ENCODE measurements around the gene LGR4. TPM values are rescaled to one million over a fixed set of nuclear protein-coding genes. Genes with fewer than 3 reads are reported as not detected.

Gene LGR4
- total RNA-seq, 1 donor, result 56.1 TPM

DNA sequence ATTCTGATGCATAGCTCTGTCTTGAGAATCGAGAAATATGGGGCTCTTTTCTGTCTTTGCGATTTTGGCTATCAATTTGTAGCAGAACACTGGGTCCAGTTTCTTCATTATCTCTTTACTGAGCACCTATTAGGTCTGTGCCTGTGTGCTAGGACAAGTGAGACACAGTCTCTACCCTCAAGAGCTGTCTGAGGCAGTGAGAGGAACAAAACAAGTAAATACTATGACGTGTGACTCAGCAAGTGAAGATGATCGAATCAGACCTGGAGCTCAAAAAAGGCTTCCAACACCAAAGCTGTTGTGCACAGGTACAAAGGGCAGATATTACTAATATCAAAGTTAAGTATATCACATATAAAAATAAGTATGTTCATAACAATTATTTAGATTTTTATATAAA, 52.4 kb downstream of the LGR4 start:
- Histone ChIP-seq H3K4me2 (ENCODE audit: insufficient read depth, low read length) (no peak overlapping the region), H2AFZ (ENCODE audit: low read length) (no peak overlapping the region), H3K4me1 (ENCODE audit: insufficient read depth, low read length) (peaks cover 21% of the 10 kb centered on the region), H3K79me2 (ENCODE audit: insufficient read depth, low read length) (peaks cover 68% of the 10 kb centered on the region), H3K4me3 (ENCODE audit: insufficient read depth, low read length) (no peak overlapping the region), H3K27me3 (ENCODE audit: insufficient read depth, low read length) (no peaks in the 10 kb centered on the region), H4K20me1 (ENCODE audit: insufficient read depth, low read length) (peaks cover 19% of the 10 kb centered on the region), H3K36me3 (ENCODE audit: insufficient read depth, low read length) (no peaks in the 10 kb centered on the region), H3K27ac (ENCODE audit: low read depth, low read length) (no peak overlapping the region), H3K9me3 (ENCODE audit: low read depth, low read length) (no peaks in the 10 kb centered on the region)
- DNase-seq (ENCODE audit: insufficient read length, low spot score, missing footprints), result no peak
- TF ChIP-seq, protein P1, sequence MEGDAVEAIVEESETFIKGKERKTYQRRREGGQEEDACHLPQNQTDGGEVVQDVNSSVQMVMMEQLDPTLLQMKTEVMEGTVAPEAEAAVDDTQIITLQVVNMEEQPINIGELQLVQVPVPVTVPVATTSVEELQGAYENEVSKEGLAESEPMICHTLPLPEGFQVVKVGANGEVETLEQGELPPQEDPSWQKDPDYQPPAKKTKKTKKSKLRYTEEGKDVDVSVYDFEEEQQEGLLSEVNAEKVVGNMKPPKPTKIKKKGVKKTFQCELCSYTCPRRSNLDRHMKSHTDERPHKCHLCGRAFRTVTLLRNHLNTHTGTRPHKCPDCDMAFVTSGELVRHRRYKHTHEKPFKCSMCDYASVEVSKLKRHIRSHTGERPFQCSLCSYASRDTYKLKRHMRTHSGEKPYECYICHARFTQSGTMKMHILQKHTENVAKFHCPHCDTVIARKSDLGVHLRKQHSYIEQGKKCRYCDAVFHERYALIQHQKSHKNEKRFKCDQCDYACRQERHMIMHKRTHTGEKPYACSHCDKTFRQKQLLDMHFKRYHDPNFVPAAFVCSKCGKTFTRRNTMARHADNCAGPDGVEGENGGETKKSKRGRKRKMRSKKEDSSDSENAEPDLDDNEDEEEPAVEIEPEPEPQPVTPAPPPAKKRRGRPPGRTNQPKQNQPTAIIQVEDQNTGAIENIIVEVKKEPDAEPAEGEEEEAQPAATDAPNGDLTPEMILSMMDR (IDR thresholded peaks at IDR 0.05; ENCODE audit: extremely low read depth, low read depth, low read length), result no peak

DNA sequence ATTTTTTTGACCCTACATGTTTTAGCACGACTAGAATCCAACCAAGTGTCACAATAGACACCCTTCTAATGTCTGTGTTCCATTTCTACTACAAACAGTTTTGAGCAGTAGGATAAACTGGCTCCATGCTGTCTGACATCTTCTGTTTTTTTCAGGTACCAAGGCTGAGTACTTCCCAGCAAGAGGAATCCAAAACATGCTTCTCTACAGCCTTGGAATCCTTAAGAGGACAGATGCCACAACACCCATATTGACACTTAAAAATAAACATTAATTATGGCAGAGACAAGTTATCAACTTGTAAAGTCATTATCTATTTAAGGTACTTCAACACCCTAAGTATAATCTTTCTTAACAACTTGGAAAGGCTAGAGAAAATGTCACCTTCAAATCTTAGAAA, 54.2 kb downstream of the LGR4 start:
- no peak overlapping the region for H2AFZ ChIP-seq (ENCODE audit: low read length)
- no peaks in the 10 kb centered on the region for H3K9me3 ChIP-seq (ENCODE audit: low read depth, low read length)
- H3K4me2 ChIP-seq (ENCODE audit: insufficient read depth, low read length), result no peak overlapping the region
- TF ChIP-seq, protein P1 (IDR thresholded peaks at IDR 0.05; ENCODE audit: extremely low read depth, low read depth, low read length), result no peak
- no peak for DNase-seq (ENCODE audit: insufficient read length, low spot score, missing footprints)
- no peaks in the 10 kb centered on the region for H3K27me3 ChIP-seq (ENCODE audit: insufficient read depth, low read length)
- H3K4me3 ChIP-seq (ENCODE audit: insufficient read depth, low read length), result no peak overlapping the region
- H3K36me3 ChIP-seq (ENCODE audit: insufficient read depth, low read length), result no peaks in the 10 kb centered on the region
- H3K4me1 ChIP-seq (ENCODE audit: insufficient read depth, low read length), result peaks cover 15% of the 10 kb centered on the region
- peaks cover 16% of the 10 kb centered on the region for H4K20me1 ChIP-seq (ENCODE audit: insufficient read depth, low read length)
- no peak overlapping the region for H3K27ac ChIP-seq (ENCODE audit: low read depth, low read length)
- peaks cover 73% of the 10 kb centered on the region for H3K79me2 ChIP-seq (ENCODE audit: insufficient read depth, low read length)

DNA sequence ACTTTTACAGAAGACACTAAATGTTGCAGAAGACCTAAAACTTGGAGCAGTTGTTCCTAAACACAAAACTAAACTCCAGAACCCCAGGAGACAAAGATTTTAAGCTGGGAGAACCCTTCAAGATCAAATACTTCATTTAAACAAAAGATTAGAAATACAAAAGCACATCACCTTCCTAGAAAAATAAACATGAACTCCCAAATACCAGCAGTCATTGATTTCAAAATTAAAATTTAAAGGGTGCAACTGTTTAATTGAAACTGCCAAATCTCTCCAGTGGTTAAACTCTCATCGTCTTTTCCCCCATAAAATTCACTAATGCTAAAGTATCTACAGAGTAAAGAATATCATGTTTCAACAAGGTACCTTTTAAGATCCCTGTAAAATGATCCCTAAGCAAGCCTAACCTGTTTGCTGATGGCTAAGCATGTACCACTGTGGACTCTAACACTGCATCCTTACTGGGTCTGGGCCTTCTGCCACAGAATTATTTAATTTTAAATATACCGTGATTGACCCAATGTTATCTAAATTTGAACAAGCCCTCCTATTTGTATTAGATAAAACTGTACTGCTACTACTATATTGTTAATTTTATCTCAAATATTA, 55.9 kb downstream of the LGR4 start:
- peaks cover 5% of the 10 kb centered on the region for H3K4me1 ChIP-seq (ENCODE audit: insufficient read depth, low read length)
- H3K27me3 ChIP-seq (ENCODE audit: insufficient read depth, low read length), result no peaks in the 10 kb centered on the region
- DNase-seq (ENCODE audit: insufficient read length, low spot score, missing footprints), result no peak
- no peak overlapping the region for H2AFZ ChIP-seq (ENCODE audit: low read length)
- H3K9me3 ChIP-seq (ENCODE audit: low read depth, low read length), result no peaks in the 10 kb centered on the region
- H3K4me3 ChIP-seq (ENCODE audit: insufficient read depth, low read length), result no peak overlapping the region
- TF ChIP-seq, protein P1 (IDR thresholded peaks at IDR 0.05; ENCODE audit: extremely low read depth, low read depth, low read length), result no peak
- H3K27ac ChIP-seq (ENCODE audit: low read depth, low read length), result no peak overlapping the region
- peaks cover 5% of the 10 kb centered on the region for H4K20me1 ChIP-seq (ENCODE audit: insufficient read depth, low read length)
- no peak overlapping the region for H3K4me2 ChIP-seq (ENCODE audit: insufficient read depth, low read length)
- H3K79me2 ChIP-seq (ENCODE audit: insufficient read depth, low read length), result peaks cover 70% of the 10 kb centered on the region
- H3K36me3 ChIP-seq (ENCODE audit: insufficient read depth, low read length), result no peaks in the 10 kb centered on the region

DNA sequence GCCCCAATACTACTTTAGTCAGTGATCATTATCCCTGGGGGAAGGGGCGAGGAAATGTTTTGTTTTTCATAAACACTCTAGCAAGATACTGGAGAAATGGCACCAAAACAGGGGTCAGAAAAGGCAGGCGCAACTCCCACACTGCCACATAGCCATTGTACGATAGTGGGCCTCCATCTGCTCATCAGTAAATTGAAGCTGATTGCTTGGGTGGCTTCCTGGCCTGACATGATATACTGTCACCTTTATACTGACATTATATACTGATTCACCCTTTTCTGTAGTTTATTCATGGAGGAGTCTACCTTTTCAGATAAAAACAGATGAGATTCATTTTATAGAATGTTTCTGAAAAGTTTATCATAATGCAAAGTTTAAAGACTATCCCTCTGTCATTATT, 57.9 kb downstream of the LGR4 start:
- Histone ChIP-seq H3K27ac (ENCODE audit: low read depth, low read length) (no peak overlapping the region), H3K4me2 (ENCODE audit: insufficient read depth, low read length) (no peak overlapping the region), H3K27me3 (ENCODE audit: insufficient read depth, low read length) (no peaks in the 10 kb centered on the region), H2AFZ (ENCODE audit: low read length) (no peak overlapping the region), H3K9me3 (ENCODE audit: low read depth, low read length) (no peaks in the 10 kb centered on the region), H3K79me2 (ENCODE audit: insufficient read depth, low read length) (peaks cover 54% of the 10 kb centered on the region), H4K20me1 (ENCODE audit: insufficient read depth, low read length) (peaks cover 5% of the 10 kb centered on the region), H3K4me3 (ENCODE audit: insufficient read depth, low read length) (no peak overlapping the region), H3K4me1 (ENCODE audit: insufficient read depth, low read length) (no peaks in the 10 kb centered on the region), H3K36me3 (ENCODE audit: insufficient read depth, low read length) (no peaks in the 10 kb centered on the region)
- DNase-seq (ENCODE audit: insufficient read length, low spot score, missing footprints), result no peak
- TF ChIP-seq, protein P1 (IDR thresholded peaks at IDR 0.05; ENCODE audit: extremely low read depth, low read depth, low read length), result no peak
